AG04450 (cell line): ENCODE data around the gene CARNS1. TPM values are rescaled to one million over a fixed set of nuclear protein-coding genes. Genes with fewer than 3 reads are reported as not detected.

Experiments used
- CTCF ChIA-PET: fragments of 300-600, 350-600 bp; formaldehyde crosslinking; extraction: SDS; loops from one replicate; lab custom pipeline; 2022; ENCODE audit warnings: antibody characterized with exemption, inconsistent platforms; lab: Charles Lee
- POLR2A ChIA-PET: fragments of 350-600 bp; formaldehyde crosslinking; extraction: SDS; loops from one replicate; lab custom pipeline; 2021; ENCODE audit warnings: antibody characterized with exemption, inconsistent platforms; lab: Yijun Ruan, JAX
- DNase-seq: peaks from one replicate; pipeline ENCODE4 v3.0.0-alpha.2; 2011; ENCODE audit warnings: low read depth, low spot score
- H3K27ac ChIP-seq: one replicate; pipeline ENCODE4 v1.5.1; 2012; ENCODE audit warnings: low read depth, low read length, control low read depth
- H3K27me3 ChIP-seq: one replicate; pipeline ENCODE4 v1.6.0; 2012; ENCODE audit warnings: low read length; ENCODE audit not compliant: control insufficient read depth, insufficient read depth
- H3K4me3 ChIP-seq: 2 replicates; pipeline ENCODE4 v1.5.1; 2011; ENCODE audit warnings: mild to moderate bottlenecking, low read depth, low read length, control low read depth
- H3K9me3 ChIP-seq: 2 replicates; pipeline ENCODE4 v1.5.1; 2012; ENCODE audit warnings: low read length; ENCODE audit not compliant: control insufficient read depth, insufficient read depth
- polyA plus RNA-seq: library from polyadenylated mRNA; depleted of rRNA; stranded (reverse); fragments of >200 nt; gene quantifications from 2 replicates; pipeline ENCODE4 v1.2.3, GENCODE V29; 2011
- TF ChIP-seq, protein P1 (sequence below): IDR thresholded peaks from 2 replicates; pipeline ENCODE4 v1.5.1; 2011; ENCODE audit warnings: low read depth, low read length, control low read depth, inconsistent platforms

CARNS1 gene
- polyA plus RNA-seq, 1 experiment: 0.09 TPM

DNA sequence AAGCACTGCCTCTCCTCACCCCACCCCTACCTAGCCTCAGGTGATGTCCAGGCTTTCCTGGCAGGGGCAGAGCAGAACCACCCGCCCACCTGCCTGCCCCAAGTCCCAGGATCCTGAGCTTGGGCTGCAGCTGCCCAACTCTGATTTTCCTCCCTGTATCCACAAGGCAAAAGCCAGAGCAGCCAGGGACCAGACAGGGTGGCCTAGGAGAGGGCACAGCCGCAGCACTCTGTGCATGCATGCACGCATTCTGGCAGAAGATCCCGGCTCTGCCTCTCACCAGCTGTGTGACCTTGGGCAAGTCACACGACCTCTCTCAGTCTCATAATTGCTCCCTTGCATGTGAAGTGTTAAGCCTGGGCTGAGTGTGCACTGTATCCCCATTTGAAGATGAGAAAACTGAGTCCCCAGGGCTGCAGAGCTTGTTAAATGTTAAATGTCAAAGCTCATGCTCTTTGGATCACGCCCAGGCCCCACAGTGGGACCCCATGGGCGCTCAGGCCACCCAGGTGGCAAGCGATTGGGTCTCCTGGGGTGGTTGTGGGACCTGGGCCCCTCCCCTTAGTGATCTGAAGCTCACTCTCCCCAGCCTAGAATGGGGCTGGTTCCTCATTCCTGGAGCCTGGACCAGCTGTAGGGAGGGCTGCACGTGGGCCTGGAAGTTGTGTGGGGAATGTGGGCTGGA lies 2.8 kb upstream of the CARNS1 start:
- peaks cover 46% of the 10 kb centered on the region for H3K27me3 ChIP-seq

DNA sequence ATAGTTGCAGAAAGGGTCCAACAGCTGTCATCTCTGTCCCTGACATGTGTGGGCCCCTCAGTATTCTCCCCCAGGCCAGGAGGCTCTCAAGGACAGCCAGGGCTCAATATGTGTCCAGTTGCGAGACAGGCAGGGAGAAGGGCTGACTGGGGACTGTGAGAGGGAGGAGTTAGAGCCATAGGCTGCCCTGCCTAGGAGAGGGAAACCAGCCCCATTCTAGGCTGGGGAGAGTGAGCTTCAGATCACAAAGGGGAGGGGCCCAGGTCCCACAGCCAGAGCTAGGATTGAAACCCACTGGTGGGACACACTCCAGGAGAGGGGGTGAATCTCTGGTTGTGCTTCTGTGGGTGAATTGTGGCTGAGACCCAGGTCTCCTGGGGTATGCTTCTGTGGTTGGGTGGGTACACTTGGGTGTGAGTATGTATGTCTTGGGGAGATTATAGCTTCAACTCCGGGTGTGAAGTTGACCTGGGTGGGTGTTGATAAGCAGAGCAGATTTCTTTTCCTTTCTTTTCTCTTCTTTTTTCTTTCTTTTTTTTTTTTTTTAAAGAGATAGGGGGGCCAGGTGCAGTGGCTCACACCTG lies 2.1 kb upstream of the CARNS1 start:
- TF ChIP-seq, protein P1, sequence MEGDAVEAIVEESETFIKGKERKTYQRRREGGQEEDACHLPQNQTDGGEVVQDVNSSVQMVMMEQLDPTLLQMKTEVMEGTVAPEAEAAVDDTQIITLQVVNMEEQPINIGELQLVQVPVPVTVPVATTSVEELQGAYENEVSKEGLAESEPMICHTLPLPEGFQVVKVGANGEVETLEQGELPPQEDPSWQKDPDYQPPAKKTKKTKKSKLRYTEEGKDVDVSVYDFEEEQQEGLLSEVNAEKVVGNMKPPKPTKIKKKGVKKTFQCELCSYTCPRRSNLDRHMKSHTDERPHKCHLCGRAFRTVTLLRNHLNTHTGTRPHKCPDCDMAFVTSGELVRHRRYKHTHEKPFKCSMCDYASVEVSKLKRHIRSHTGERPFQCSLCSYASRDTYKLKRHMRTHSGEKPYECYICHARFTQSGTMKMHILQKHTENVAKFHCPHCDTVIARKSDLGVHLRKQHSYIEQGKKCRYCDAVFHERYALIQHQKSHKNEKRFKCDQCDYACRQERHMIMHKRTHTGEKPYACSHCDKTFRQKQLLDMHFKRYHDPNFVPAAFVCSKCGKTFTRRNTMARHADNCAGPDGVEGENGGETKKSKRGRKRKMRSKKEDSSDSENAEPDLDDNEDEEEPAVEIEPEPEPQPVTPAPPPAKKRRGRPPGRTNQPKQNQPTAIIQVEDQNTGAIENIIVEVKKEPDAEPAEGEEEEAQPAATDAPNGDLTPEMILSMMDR: no peak
- Histone ChIP-seq H3K27me3 (peaks cover 43% of the 10 kb centered on the region), H3K4me3 (no peak overlapping the region), H3K9me3 (no peaks in the 10 kb centered on the region), H3K27ac (no peak overlapping the region)
- POLR2A ChIA-PET: interaction anchor here (0.6 to 0.8 kb wide), 2 partner anchors 21 to 71 kb away, joined by 4 read pairs; partner anchors contain the start of gene RAD9A
- no peak for DNase-seq
- CTCF ChIA-PET: interaction anchor here (1.0 to 3.7 kb wide), 2 partner anchors 11 to 56 kb away, joined by 5 to 22 read pairs; partner anchors contain the start of gene PPP1CA

More for the DNA sequence above, 2.8 kb upstream of the CARNS1 start:
- ChIA-PET CTCF (interaction anchor here (3.7 kb wide), 1 partner anchor 11 kb away, joined by 22 read pairs; the partner anchor contains the start of gene PPP1CA), POLR2A (interaction anchor here (0.8 kb wide), 1 partner anchor 21 kb away, joined by 4 read pairs; the partner anchor contains the start of gene RAD9A)
- DNase-seq: no peak
- Histone ChIP-seq H3K27ac (no peak overlapping the region), H3K4me3 (no peak overlapping the region), H3K9me3 (no peaks in the 10 kb centered on the region)
- TF ChIP-seq, protein P1: no peak

DNA sequence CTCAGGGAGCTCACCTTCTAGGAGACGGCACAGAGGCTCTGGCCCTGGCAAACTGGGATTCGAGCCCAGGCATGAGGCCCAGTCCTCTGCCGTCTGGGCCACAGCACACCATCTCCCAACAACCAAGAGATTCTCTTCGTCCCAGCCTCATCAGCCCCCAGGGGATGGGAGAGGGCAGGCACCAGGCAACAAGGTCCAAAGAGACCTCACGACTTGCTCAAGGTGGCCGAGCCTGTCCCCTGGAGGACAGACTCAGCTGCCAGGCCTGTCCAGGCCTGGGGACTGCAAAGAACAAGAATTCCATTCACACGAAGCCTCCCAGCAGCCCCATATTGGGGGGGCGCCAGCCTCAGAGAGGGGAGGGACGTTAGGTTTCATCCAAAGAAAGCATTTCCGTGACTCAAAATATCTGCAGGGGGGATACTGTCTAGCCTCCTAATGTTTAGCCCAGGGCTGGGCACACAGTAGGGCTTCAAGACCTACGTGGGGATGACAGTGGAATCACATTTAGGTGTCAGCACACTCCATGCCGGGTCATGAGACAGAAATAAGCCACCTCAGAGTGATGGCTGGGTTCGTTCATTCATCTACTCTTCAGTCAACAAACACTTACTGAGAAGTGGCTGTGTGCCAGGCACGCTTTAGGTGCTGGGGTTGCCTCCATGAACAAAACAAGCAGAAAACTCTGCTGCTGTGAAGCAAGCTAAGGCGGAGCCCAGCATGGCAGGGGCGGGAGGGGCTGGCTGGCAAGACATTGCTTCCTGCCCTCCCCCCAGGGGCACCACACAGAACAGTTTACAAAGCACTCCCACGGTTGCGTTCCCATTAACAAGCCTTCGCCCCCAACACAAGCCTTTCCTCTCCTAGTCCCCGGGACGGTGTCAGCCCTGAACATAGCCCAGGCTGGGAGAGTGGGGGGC lies 1.2 kb downstream of the CARNS1 start:
- no peak for DNase-seq
- TF ChIP-seq, protein P1: no peak

GRCh38 chr11:67417425-67417824 lies 1.9 kb downstream of the CARNS1 start:
- no peaks in the 10 kb centered on the region for H3K9me3 ChIP-seq
- POLR2A ChIA-PET: interaction anchor here (0.6 kb wide), 1 partner anchor 16 kb away, joined by 3 read pairs; the partner anchor contains the start of gene PPP1CA
- no peak overlapping the region for H3K4me3 ChIP-seq
- H3K27me3 ChIP-seq: peaks cover 19% of the 10 kb centered on the region
- H3K27ac ChIP-seq: no peak overlapping the region
- TF ChIP-seq, protein P1: no peak
- CTCF ChIA-PET: interaction anchor here (3.4 kb wide), 1 partner anchor 16 kb away, joined by 10 read pairs; the partner anchor contains the start of gene PPP1CA
- no peak for DNase-seq

More for the DNA sequence above, 1.2 kb downstream of the CARNS1 start:
- Histone ChIP-seq H3K4me3 (no peak overlapping the region), H3K9me3 (no peaks in the 10 kb centered on the region), H3K27me3 (peaks cover 25% of the 10 kb centered on the region), H3K27ac (no peak overlapping the region)
- POLR2A ChIA-PET: no interaction called here
- CTCF ChIA-PET: interaction anchor here (1.2 kb wide), 1 partner anchor 15 kb away, joined by 7 read pairs; the partner anchor contains the start of gene PPP1CA
